ENCODE results near the gene EPN2. TPM values are rescaled to one million over a fixed set of nuclear protein-coding genes. Genes with fewer than 3 reads are reported as not detected.

The EPN2 gene
- total RNA-seq, 6 experiments from 2014 or later = 6.6 to 18.1 (median 11.4) TPM

GRCh38 chr17:19307521-19307920 lies 70.4 kb downstream of the EPN2 start:
- peak in 2 of 3 donors; percentile 8 to 19 for DNase-seq
- no peak overlapping the region for H3K27ac ChIP-seq
- H3K4me1 ChIP-seq = peaks cover 0 to 14% (median 0%) of the 10 kb centered on the region in 4 donors
- ATAC-seq = no peak
- H3K27me3 ChIP-seq = no peaks in the 10 kb centered on the region
- H3K9me3 ChIP-seq = no peaks in the 10 kb centered on the region
- peaks cover 0 to 6% (median 0%) of the 10 kb centered on the region in 4 donors for H3K36me3 ChIP-seq
- WGBS (ENCODE audit: insufficient coverage, low coverage, low lambda C conversion rate, missing lambda C conversion rate) = 90% methylated on average over 7 of the region's 10 CpGs
- intact Hi-C loops (cut with DNase I) = no loop called here
- TF ChIP-seq, protein P1, sequence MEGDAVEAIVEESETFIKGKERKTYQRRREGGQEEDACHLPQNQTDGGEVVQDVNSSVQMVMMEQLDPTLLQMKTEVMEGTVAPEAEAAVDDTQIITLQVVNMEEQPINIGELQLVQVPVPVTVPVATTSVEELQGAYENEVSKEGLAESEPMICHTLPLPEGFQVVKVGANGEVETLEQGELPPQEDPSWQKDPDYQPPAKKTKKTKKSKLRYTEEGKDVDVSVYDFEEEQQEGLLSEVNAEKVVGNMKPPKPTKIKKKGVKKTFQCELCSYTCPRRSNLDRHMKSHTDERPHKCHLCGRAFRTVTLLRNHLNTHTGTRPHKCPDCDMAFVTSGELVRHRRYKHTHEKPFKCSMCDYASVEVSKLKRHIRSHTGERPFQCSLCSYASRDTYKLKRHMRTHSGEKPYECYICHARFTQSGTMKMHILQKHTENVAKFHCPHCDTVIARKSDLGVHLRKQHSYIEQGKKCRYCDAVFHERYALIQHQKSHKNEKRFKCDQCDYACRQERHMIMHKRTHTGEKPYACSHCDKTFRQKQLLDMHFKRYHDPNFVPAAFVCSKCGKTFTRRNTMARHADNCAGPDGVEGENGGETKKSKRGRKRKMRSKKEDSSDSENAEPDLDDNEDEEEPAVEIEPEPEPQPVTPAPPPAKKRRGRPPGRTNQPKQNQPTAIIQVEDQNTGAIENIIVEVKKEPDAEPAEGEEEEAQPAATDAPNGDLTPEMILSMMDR (IDR thresholded peaks at IDR 0.05) = no peak
- no peak for TF ChIP-seq POLR2A (IDR thresholded peaks at IDR 0.05)
- H3K4me3 ChIP-seq = no peak overlapping the region

- 85% methylated on average over 2 of the region's 8 CpGs for WGBS (ENCODE audit: insufficient coverage, low coverage, low lambda C conversion rate, missing lambda C conversion rate)
Measured at GRCh38 chr17:19308398-19308797, 71.2 kb downstream of the EPN2 start.

DNA sequence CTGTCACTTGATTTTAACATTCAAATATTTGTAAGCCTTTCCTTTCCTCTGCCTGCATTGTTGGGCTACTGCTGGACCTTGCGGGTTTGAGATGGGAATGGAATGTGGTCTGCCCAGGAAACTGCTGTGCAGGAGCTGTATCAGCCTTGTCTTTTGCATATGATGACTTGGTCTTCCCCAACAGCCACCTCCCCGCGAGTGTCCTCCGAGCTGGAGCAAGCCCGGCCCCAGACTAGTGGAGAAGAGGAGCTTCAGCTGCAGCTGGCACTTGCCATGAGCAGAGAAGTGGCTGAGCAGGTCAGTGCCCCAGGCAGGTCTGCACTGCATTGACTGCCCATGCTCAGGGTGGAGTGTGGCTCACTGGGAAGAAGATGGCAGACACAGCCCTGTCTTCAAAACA lies 72.5 kb downstream of the EPN2 start:
- Histone ChIP-seq H3K4me3 (no peak overlapping the region), H3K9me3 (no peaks in the 10 kb centered on the region), H3K4me1 (peaks cover 0 to 4% (median 0%) of the 10 kb centered on the region in 4 donors), H3K36me3 (peaks cover 0 to 8% (median 2%) of the 10 kb centered on the region in 4 donors), H3K27ac (no peak overlapping the region), H3K27me3 (no peaks in the 10 kb centered on the region)
- TF ChIP-seq POLR2A (IDR thresholded peaks at IDR 0.05) = no peak
- TF ChIP-seq, protein P1 (IDR thresholded peaks at IDR 0.05) = no peak
- DNase-seq = peak in 1 of 3 donors; percentile 45
- no CpG with 5 or more reads among the region's 5 CpGs for WGBS (ENCODE audit: insufficient coverage, low coverage, low lambda C conversion rate, missing lambda C conversion rate)
- intact Hi-C loops (cut with DNase I) = no loop called here
- ATAC-seq = no peak

More at GRCh38 chr17:19308398-19308797, 71.2 kb downstream of the EPN2 start:
- DNase-seq (peak in 1 of 3 donors; percentile 22), ATAC-seq (no peak)
- peaks cover 0 to 14% (median 0%) of the 10 kb centered on the region in 4 donors for H3K4me1 ChIP-seq
- H3K27me3 ChIP-seq = no peaks in the 10 kb centered on the region
- TF ChIP-seq, protein P1 (IDR thresholded peaks at IDR 0.05) = no peak
- TF ChIP-seq POLR2A (IDR thresholded peaks at IDR 0.05) = no peak
- no peak overlapping the region for H3K4me3 ChIP-seq
- H3K36me3 ChIP-seq = peaks cover 0 to 8% (median under 1%) of the 10 kb centered on the region in 4 donors
- no peaks in the 10 kb centered on the region for H3K9me3 ChIP-seq
- intact Hi-C loops (cut with DNase I) = no loop called here
- no peak overlapping the region for H3K27ac ChIP-seq

DNA sequence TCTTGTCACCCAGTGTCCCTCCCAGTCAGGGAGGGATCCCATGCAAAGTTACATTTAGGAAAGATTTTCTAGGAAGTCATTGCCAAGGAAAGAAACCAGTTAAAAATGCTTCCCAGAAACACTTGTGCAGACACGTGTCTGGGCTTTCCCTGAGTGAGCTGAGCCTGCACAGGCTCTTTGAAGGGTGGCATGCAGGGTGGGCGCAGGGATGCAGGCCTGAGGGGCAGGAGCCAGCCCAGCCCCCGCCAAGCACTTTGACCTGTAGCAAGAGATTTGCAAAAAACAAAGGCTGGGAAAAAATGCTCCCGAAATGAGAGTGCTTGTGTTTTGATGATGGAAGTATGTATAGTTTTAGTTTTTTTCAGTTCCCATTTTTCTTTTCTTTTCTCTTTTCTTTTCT lies 73.0 kb downstream of the EPN2 start:
- H3K36me3 ChIP-seq = peaks cover 0 to 8% (median 2%) of the 10 kb centered on the region in 4 donors
- ATAC-seq = no peak
- peak in 2 of 3 donors; percentile 7 to 22 for DNase-seq
- H3K4me1 ChIP-seq = peaks cover 0 to 4% (median 0%) of the 10 kb centered on the region in 4 donors
- no peaks in the 10 kb centered on the region for H3K9me3 ChIP-seq
- H3K4me3 ChIP-seq = no peak overlapping the region
- 81% methylated on average over 4 of the region's 4 CpGs for WGBS (ENCODE audit: insufficient coverage, low coverage, low lambda C conversion rate, missing lambda C conversion rate)
- no peaks in the 10 kb centered on the region for H3K27me3 ChIP-seq
- intact Hi-C loops (cut with DNase I) = no loop called here
- H3K27ac ChIP-seq = no peak overlapping the region
- TF ChIP-seq, protein P1 (IDR thresholded peaks at IDR 0.05) = no peak
- TF ChIP-seq POLR2A (IDR thresholded peaks at IDR 0.05) = no peak

All from right lobe of liver (tissue), 6 donors.